NCI-H2107 treated with DMSO at 0.1 percent for 48 hours (cell line): Measurements from ENCODE around the gene GNAI3.

Experiments
- DNase-seq: peaks from one replicate; lab custom pipeline; 2025; ENCODE audit not compliant: unreplicated experiment; lab: John Stamatoyannopoulos, UW

The GNAI3 gene

GRCh38 chr1:109543988-109544735 is 4.3 kb upstream of the GNAI3 start:
- no peak for DNase-seq

GRCh38 chr1:109546311-109547109 is 1.9 kb upstream of the GNAI3 start:
- peak; percentile 97 for DNase-seq

GRCh38 chr1:109547463-109548320 is 723 bp upstream of the GNAI3 start:
- peak; percentile 67 for DNase-seq

GRCh38 chr1:109556563-109556962 is 8.1 kb downstream of the GNAI3 start:
- DNase-seq: no peak

GRCh38 chr1:109557520-109557919 is 9.1 kb downstream of the GNAI3 start:
- DNase-seq: no peak

- no peak for DNase-seq
These were observed 11.6 kb downstream of the GNAI3 start for GRCh38 chr1:109559995-109560394.

- no peak for DNase-seq
These were observed 15.9 kb downstream of the GNAI3 start for GRCh38 chr1:109564194-109564878.

GRCh38 chr1:109565241-109565640 is 16.8 kb downstream of the GNAI3 start:
- no peak for DNase-seq

- no peak for DNase-seq
These were observed 18.6 kb downstream of the GNAI3 start for GRCh38 chr1:109566982-109567381.

GRCh38 chr1:109567877-109568672 is 19.7 kb downstream of the GNAI3 start:
- no peak for DNase-seq

- no peak for DNase-seq
These were observed 20.9 kb downstream of the GNAI3 start for GRCh38 chr1:109569323-109569722.

GRCh38 chr1:109570414-109570813 is 22.0 kb downstream of the GNAI3 start:
- peak; percentile 10 for DNase-seq

- DNase-seq: peak; percentile 33
These were observed 25.4 kb downstream of the GNAI3 start for GRCh38 chr1:109573785-109574184.

GRCh38 chr1:109578947-109579443 is 30.6 kb downstream of the GNAI3 start:
- no peak for DNase-seq

- no peak for DNase-seq
These were observed 31.1 kb downstream of the GNAI3 start for GRCh38 chr1:109579491-109579890.

- no peak for DNase-seq
These were observed 33.6 kb downstream of the GNAI3 start for GRCh38 chr1:109582021-109582420.

GRCh38 chr1:109584766-109585165 is 36.4 kb downstream of the GNAI3 start:
- DNase-seq: no peak

GRCh38 chr1:109586055-109586454 is 37.6 kb downstream of the GNAI3 start:
- no peak for DNase-seq

GRCh38 chr1:109589177-109589576 is 40.8 kb downstream of the GNAI3 start:
- no peak for DNase-seq

- DNase-seq: no peak
These were observed 41.3 kb downstream of the GNAI3 start for GRCh38 chr1:109589679-109590078.
